HepG2 (cell line): Measurements from ENCODE around the gene FYTTD1. TPM values are rescaled to one million over a fixed set of nuclear protein-coding genes. Genes with fewer than 3 reads are reported as not detected.

ENCODE experiments used
- CBX2 ChIP-seq, 2 experiments: fragments of 200-600 bp in 1 of 2; sonication (generic); formaldehyde crosslinking in 1 of 2; IDR thresholded peaks; 2 replicates each; pipeline versions ENCODE4 v1.7.0 to v1.8.1; 2018 to 2022; ENCODE audit warnings: low read depth in 2 of 2, low read length in 1 of 2, mild to moderate bottlenecking in 1 of 2, missing genetic modification reagents in 1 of 2
- HNF4G ChIP-seq, 2 experiments: sonication (generic) in 1 of 2; formaldehyde crosslinking in 1 of 2; IDR thresholded peaks; 2 replicates each; pipeline versions ENCODE4 v1.4.0 to v1.6.1; 2011 to 2020; ENCODE audit warnings: borderline replicate concordance in 2 of 2, low read depth in 2 of 2, mild to moderate bottlenecking in 2 of 2, low read length in 1 of 2, missing genetic modification reagents in 1 of 2, moderate library complexity in 1 of 2
- KMT2A ChIP-seq: sonication (generic); formaldehyde crosslinking; IDR thresholded peaks from 2 replicates; pipeline ENCODE4 v1.4.0; 2020; ENCODE audit warnings: missing genetic modification reagents
- NFKBIZ ChIP-seq: IDR thresholded peaks from 2 replicates; pipeline ENCODE4 v1.6.1; 2018; ENCODE audit warnings: missing genetic modification reagents, missing compliant biosample characterization
- SMAD9 ChIP-seq: sonication (generic); formaldehyde crosslinking; IDR thresholded peaks from 2 replicates; pipeline ENCODE4 v1.5.1; 2020; ENCODE audit warnings: mild to moderate bottlenecking, missing genetic modification reagents
- SPEN ChIP-seq: sonication (generic); formaldehyde crosslinking; IDR thresholded peaks from 2 replicates; pipeline ENCODE4 v1.5.1; 2020; ENCODE audit warnings: low read depth, mild to moderate bottlenecking, missing genetic modification reagents
- ZNF10 ChIP-seq: sonication (generic); formaldehyde crosslinking; IDR thresholded peaks from 2 replicates; pipeline ENCODE4 v1.4.0; 2020; ENCODE audit warnings: mild to moderate bottlenecking, low read depth, missing genetic modification reagents, borderline replicate concordance
- ZNF292 ChIP-seq: sonication (generic); formaldehyde crosslinking; IDR thresholded peaks from 2 replicates; pipeline ENCODE4 v1.8.1; 2022; ENCODE audit warnings: mild to moderate bottlenecking, low read depth, missing genetic modification reagents, borderline replicate concordance
- ZNF782 ChIP-seq: sonication (generic); formaldehyde crosslinking; IDR thresholded peaks from 2 replicates; pipeline ENCODE4 v1.4.0; 2020; ENCODE audit warnings: missing genetic modification reagents, mild to moderate bottlenecking, borderline replicate concordance
- ZSCAN30 ChIP-seq: sonication (generic); formaldehyde crosslinking; IDR thresholded peaks from 2 replicates; pipeline ENCODE4 v1.5.0; 2020; ENCODE audit warnings: mild to moderate bottlenecking, missing genetic modification reagents
- polyA plus RNA-seq, 8 experiments: library from polyadenylated mRNA; depleted of rRNA in 3 of 8; stranded (reverse) in 7 of 8; unstranded in 1 of 8; fragments of >200 nt; fragmentation: Illumina TruSeq in 4 of 8; extraction: Trizol in 4 of 8; gene quantifications; 2 replicates each; pipeline versions ENCODE4 v1.2.1 to v1.2.3, GENCODE V29; 2011 to 2016; ENCODE audit warnings: low read depth in 4 of 8, missing spikeins in 1 of 8, mixed read lengths in 1 of 8; ENCODE audit not compliant: insufficient read depth in 1 of 8
- total RNA-seq, 5 experiments: library from RNA; depleted of rRNA; stranded (reverse); fragments of >200 nt; fragmentation: Illumina TruSeq; extraction: Trizol; gene quantifications; 2 replicates each; pipeline ENCODE4 v1.2.3, GENCODE V29; 2016; ENCODE audit warnings: low read depth in 1 of 5
- TF ChIP-seq, protein P1 (sequence below): sonication (generic); formaldehyde crosslinking; IDR thresholded peaks from 2 replicates; pipeline ENCODE4 v1.4.0; 2020; ENCODE audit warnings: mild to moderate bottlenecking, missing genetic modification reagents
- TF ChIP-seq, protein P2 (sequence below): IDR thresholded peaks from 2 replicates; pipeline ENCODE4 v1.6.1; 2012; ENCODE audit warnings: low read length, improper control_type of control experiment
- TF ChIP-seq, protein P3 (sequence below): sonication (generic); formaldehyde crosslinking; IDR thresholded peaks from 2 replicates; pipeline ENCODE4 v1.4.0; 2020; ENCODE audit warnings: missing genetic modification reagents
- TF ChIP-seq, protein P4 (sequence below): sonication (generic); formaldehyde crosslinking; IDR thresholded peaks from 2 replicates; pipeline ENCODE4 v1.4.0; 2020; ENCODE audit warnings: missing genetic modification reagents

FYTTD1 gene
- total and polyA plus RNA-seq, 2 of the 13 experiments (the other 11 are each of a cell fraction or from before 2014, with no cell fraction given) = 6.5 to 28.8 TPM

DNA sequence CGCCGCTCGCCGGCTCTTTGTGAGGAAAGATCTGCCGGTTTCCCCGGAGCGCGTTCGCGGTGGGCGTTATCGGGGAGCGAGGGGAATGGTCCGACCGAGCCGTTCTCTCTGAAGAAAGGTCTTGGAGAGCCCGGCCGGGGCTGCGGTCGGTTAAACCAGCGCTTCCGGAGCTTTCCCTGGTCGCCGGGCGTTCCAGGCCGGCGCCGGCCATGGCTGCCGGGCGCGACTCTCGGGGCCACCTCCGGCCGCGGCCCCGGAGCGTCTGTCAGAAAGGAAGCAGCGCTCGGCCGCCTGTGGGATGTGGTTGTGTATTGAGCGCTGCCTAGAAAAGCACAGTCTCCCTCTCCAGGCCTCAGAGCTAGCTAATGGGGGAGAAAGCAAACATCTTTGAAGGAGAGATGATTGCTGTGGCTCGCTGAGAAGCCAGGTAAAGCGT is 731 bp downstream of the FYTTD1 start (continued):
- TF ChIP-seq, protein P1, sequence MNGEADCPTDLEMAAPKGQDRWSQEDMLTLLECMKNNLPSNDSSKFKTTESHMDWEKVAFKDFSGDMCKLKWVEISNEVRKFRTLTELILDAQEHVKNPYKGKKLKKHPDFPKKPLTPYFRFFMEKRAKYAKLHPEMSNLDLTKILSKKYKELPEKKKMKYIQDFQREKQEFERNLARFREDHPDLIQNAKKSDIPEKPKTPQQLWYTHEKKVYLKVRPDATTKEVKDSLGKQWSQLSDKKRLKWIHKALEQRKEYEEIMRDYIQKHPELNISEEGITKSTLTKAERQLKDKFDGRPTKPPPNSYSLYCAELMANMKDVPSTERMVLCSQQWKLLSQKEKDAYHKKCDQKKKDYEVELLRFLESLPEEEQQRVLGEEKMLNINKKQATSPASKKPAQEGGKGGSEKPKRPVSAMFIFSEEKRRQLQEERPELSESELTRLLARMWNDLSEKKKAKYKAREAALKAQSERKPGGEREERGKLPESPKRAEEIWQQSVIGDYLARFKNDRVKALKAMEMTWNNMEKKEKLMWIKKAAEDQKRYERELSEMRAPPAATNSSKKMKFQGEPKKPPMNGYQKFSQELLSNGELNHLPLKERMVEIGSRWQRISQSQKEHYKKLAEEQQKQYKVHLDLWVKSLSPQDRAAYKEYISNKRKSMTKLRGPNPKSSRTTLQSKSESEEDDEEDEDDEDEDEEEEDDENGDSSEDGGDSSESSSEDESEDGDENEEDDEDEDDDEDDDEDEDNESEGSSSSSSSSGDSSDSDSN (CRISPR knock-in tag) = peak; percentile 46; the same call in 1 of the 2 replicates
- TF ChIP-seq CBX2 (IDR thresholded peaks at IDR 0.05; ENCODE audit: low read depth, low read length) = no peak
- TF ChIP-seq CBX2 (CRISPR knock-in tag; IDR thresholded peaks at IDR 0.05; ENCODE audit: low read depth) = no peak
- 0 out of 2 replicates have a peak, but pooled peaks have one; percentile 7 for TF ChIP-seq ZNF292 (CRISPR knock-in tag)
- TF ChIP-seq SMAD9 = no peak
- TF ChIP-seq ZNF782 (CRISPR knock-in tag) = no peak
- no peak for TF ChIP-seq NFKBIZ (CRISPR knock-in tag)
- 0 out of 2 replicates have a peak, but pooled peaks have one; percentile 76 for TF ChIP-seq ZSCAN30 (CRISPR knock-in tag)
- TF ChIP-seq SPEN (CRISPR knock-in tag) = no peak
- TF ChIP-seq, protein P2, sequence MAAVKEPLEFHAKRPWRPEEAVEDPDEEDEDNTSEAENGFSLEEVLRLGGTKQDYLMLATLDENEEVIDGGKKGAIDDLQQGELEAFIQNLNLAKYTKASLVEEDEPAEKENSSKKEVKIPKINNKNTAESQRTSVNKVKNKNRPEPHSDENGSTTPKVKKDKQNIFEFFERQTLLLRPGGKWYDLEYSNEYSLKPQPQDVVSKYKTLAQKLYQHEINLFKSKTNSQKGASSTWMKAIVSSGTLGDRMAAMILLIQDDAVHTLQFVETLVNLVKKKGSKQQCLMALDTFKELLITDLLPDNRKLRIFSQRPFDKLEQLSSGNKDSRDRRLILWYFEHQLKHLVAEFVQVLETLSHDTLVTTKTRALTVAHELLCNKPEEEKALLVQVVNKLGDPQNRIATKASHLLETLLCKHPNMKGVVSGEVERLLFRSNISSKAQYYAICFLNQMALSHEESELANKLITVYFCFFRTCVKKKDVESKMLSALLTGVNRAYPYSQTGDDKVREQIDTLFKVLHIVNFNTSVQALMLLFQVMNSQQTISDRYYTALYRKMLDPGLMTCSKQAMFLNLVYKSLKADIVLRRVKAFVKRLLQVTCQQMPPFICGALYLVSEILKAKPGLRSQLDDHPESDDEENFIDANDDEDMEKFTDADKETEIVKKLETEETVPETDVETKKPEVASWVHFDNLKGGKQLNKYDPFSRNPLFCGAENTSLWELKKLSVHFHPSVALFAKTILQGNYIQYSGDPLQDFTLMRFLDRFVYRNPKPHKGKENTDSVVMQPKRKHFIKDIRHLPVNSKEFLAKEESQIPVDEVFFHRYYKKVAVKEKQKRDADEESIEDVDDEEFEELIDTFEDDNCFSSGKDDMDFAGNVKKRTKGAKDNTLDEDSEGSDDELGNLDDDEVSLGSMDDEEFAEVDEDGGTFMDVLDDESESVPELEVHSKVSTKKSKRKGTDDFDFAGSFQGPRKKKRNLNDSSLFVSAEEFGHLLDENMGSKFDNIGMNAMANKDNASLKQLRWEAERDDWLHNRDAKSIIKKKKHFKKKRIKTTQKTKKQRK = no peak
- no peak for TF ChIP-seq HNF4G (IDR thresholded peaks at IDR 0.05; ENCODE audit: borderline replicate concordance, low read depth, low read length)
- no peak for TF ChIP-seq HNF4G (CRISPR knock-in tag; IDR thresholded peaks at IDR 0.05; ENCODE audit: borderline replicate concordance, low read depth)
- TF ChIP-seq KMT2A (CRISPR knock-in tag) = peak; percentile 56; the same call in 1 of the 2 replicates
- no peak for TF ChIP-seq ZNF10 (CRISPR knock-in tag)
- TF ChIP-seq, protein P3, sequence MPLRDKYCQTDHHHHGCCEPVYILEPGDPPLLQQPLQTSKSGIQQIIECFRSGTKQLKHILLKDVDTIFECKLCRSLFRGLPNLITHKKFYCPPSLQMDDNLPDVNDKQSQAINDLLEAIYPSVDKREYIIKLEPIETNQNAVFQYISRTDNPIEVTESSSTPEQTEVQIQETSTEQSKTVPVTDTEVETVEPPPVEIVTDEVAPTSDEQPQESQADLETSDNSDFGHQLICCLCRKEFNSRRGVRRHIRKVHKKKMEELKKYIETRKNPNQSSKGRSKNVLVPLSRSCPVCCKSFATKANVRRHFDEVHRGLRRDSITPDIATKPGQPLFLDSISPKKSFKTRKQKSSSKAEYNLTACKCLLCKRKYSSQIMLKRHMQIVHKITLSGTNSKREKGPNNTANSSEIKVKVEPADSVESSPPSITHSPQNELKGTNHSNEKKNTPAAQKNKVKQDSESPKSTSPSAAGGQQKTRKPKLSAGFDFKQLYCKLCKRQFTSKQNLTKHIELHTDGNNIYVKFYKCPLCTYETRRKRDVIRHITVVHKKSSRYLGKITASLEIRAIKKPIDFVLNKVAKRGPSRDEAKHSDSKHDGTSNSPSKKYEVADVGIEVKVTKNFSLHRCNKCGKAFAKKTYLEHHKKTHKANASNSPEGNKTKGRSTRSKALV = 0 out of 2 replicates have a peak, but pooled peaks have one; percentile 12
- TF ChIP-seq, protein P4, sequence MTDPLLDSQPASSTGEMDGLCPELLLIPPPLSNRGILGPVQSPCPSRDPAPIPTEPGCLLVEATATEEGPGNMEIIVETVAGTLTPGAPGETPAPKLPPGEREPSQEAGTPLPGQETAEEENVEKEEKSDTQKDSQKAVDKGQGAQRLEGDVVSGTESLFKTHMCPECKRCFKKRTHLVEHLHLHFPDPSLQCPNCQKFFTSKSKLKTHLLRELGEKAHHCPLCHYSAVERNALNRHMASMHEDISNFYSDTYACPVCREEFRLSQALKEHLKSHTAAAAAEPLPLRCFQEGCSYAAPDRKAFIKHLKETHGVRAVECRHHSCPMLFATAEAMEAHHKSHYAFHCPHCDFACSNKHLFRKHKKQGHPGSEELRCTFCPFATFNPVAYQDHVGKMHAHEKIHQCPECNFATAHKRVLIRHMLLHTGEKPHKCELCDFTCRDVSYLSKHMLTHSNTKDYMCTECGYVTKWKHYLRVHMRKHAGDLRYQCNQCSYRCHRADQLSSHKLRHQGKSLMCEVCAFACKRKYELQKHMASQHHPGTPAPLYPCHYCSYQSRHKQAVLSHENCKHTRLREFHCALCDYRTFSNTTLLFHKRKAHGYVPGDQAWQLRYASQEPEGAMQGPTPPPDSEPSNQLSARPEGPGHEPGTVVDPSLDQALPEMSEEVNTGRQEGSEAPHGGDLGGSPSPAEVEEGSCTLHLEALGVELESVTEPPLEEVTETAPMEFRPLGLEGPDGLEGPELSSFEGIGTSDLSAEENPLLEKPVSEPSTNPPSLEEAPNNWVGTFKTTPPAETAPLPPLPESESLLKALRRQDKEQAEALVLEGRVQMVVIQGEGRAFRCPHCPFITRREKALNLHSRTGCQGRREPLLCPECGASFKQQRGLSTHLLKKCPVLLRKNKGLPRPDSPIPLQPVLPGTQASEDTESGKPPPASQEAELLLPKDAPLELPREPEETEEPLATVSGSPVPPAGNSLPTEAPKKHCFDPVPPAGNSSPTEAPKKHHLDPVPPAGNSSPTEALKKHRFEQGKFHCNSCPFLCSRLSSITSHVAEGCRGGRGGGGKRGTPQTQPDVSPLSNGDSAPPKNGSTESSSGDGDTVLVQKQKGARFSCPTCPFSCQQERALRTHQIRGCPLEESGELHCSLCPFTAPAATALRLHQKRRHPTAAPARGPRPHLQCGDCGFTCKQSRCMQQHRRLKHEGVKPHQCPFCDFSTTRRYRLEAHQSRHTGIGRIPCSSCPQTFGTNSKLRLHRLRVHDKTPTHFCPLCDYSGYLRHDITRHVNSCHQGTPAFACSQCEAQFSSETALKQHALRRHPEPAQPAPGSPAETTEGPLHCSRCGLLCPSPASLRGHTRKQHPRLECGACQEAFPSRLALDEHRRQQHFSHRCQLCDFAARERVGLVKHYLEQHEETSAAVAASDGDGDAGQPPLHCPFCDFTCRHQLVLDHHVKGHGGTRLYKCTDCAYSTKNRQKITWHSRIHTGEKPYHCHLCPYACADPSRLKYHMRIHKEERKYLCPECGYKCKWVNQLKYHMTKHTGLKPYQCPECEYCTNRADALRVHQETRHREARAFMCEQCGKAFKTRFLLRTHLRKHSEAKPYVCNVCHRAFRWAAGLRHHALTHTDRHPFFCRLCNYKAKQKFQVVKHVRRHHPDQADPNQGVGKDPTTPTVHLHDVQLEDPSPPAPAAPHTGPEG = no peak; the same call in 1 of the 2 replicates
